HepG2 (cell line): ENCODE data around the gene CYP11A1. TPM values are rescaled to one million over a fixed set of nuclear protein-coding genes. Genes with fewer than 3 reads are reported as not detected.

ENCODE experiments used
- IKZF4 ChIP-seq: sonication (generic); formaldehyde crosslinking; IDR thresholded peaks from 2 replicates; pipeline ENCODE4 v1.5.1; 2020; ENCODE audit warnings: borderline replicate concordance, mild to moderate bottlenecking, low read depth, missing genetic modification reagents; ENCODE audit errors: not compliant biosample characterization
- NR3C1 ChIP-seq: sonication (generic); formaldehyde crosslinking; IDR thresholded peaks from 2 replicates; pipeline ENCODE4 v1.4.0; 2020; ENCODE audit warnings: missing genetic modification reagents
- POLR2A ChIP-seq, 2 experiments: IDR thresholded peaks; 2 replicates each; pipeline ENCODE4 v1.6.1; 2011; ENCODE audit warnings: low read depth in 2 of 2, low read length in 2 of 2, mild to moderate bottlenecking in 1 of 2, moderate library complexity in 1 of 2; ENCODE audit not compliant: insufficient read depth in 1 of 2
- REL ChIP-seq: sonication (generic); formaldehyde crosslinking; conservative IDR thresholded peaks from 2 replicates; pipeline ENCODE4 v1.8.0; 2022; ENCODE audit warnings: mild to moderate bottlenecking, missing genetic modification reagents, moderate library complexity
- SMYD3 ChIP-seq: sonication (generic); formaldehyde crosslinking; IDR thresholded peaks from 2 replicates; pipeline ENCODE4 v1.8.1; 2023; ENCODE audit warnings: mild to moderate bottlenecking, missing genetic modification reagents
- SNAPC2 ChIP-seq: sonication (generic); formaldehyde crosslinking; IDR thresholded peaks from 2 replicates; pipeline ENCODE4 v1.8.1; 2022; ENCODE audit warnings: mild to moderate bottlenecking, missing genetic modification reagents
- TBX2 ChIP-seq: sonication (generic); formaldehyde crosslinking; IDR thresholded peaks from 2 replicates; pipeline ENCODE4 v1.5.0; 2020; ENCODE audit warnings: missing genetic modification reagents, mild to moderate bottlenecking, borderline replicate concordance
- TSC22D2 ChIP-seq: sonication (generic); formaldehyde crosslinking; IDR thresholded peaks from 2 replicates; pipeline ENCODE4 v1.5.1; 2020; ENCODE audit warnings: missing genetic modification reagents, mild to moderate bottlenecking, borderline replicate concordance
- ZMYM2 ChIP-seq: sonication (generic); formaldehyde crosslinking; IDR thresholded peaks from 2 replicates; pipeline ENCODE4 v1.8.0; 2022; ENCODE audit warnings: mild to moderate bottlenecking, missing genetic modification reagents
- ZMYM3 ChIP-seq: sonication (generic); formaldehyde crosslinking; IDR thresholded peaks from 2 replicates; pipeline ENCODE4 v1.5.1; 2020; ENCODE audit warnings: mild to moderate bottlenecking, missing genetic modification reagents
- ZNF136 ChIP-seq: sonication (generic); formaldehyde crosslinking; IDR thresholded peaks from 2 replicates; pipeline ENCODE4 v1.8.1; 2022; ENCODE audit warnings: low read depth, mild to moderate bottlenecking, moderate library complexity, missing genetic modification reagents
- ZNF382 ChIP-seq: sonication (generic); formaldehyde crosslinking; IDR thresholded peaks from 2 replicates; pipeline ENCODE4 v1.5.0; 2020; ENCODE audit warnings: missing genetic modification reagents, mild to moderate bottlenecking, borderline replicate concordance
- ZNF775 ChIP-seq: sonication (generic); formaldehyde crosslinking; IDR thresholded peaks from 2 replicates; pipeline ENCODE4 v1.4.0; 2020; ENCODE audit warnings: missing genetic modification reagents, mild to moderate bottlenecking, moderate library complexity, borderline replicate concordance
- polyA plus RNA-seq, 8 experiments: library from polyadenylated mRNA; depleted of rRNA in 3 of 8; stranded (reverse) in 7 of 8; unstranded in 1 of 8; fragments of >200 nt; fragmentation: Illumina TruSeq in 4 of 8; extraction: Trizol in 4 of 8; gene quantifications; 2 replicates each; pipeline versions ENCODE4 v1.2.1 to v1.2.3, GENCODE V29; 2011 to 2016; ENCODE audit warnings: low read depth in 4 of 8, missing spikeins in 1 of 8, mixed read lengths in 1 of 8; ENCODE audit not compliant: insufficient read depth in 1 of 8
- total RNA-seq, 5 experiments: library from RNA; depleted of rRNA; stranded (reverse); fragments of >200 nt; fragmentation: Illumina TruSeq; extraction: Trizol; gene quantifications; 2 replicates each; pipeline ENCODE4 v1.2.3, GENCODE V29; 2016; ENCODE audit warnings: low read depth in 1 of 5
- TF ChIP-seq, protein P1 (sequence below): sonication (generic); formaldehyde crosslinking; IDR thresholded peaks from 2 replicates; pipeline ENCODE4 v1.4.0; 2020; ENCODE audit warnings: low read depth, missing genetic modification reagents
- TF ChIP-seq, protein P2 (sequence below): sonication (generic); formaldehyde crosslinking; conservative IDR thresholded peaks from 2 replicates; pipeline ENCODE4 v1.8.0; 2022; ENCODE audit warnings: mild to moderate bottlenecking, moderate library complexity, missing genetic modification reagents
- TF ChIP-seq, protein P3 (sequence below): sonication (generic); formaldehyde crosslinking; IDR thresholded peaks from 2 replicates; pipeline ENCODE4 v1.4.0; 2020; ENCODE audit warnings: missing genetic modification reagents, borderline replicate concordance
- TF ChIP-seq, protein P4 (sequence below): sonication (generic); formaldehyde crosslinking; IDR thresholded peaks from 2 replicates; pipeline ENCODE4 v1.8.0; 2022; ENCODE audit warnings: missing genetic modification reagents, low read depth, mild to moderate bottlenecking, borderline replicate concordance
- TF ChIP-seq, protein P5 (sequence below): sonication (generic); formaldehyde crosslinking; conservative IDR thresholded peaks from 2 replicates; pipeline ENCODE4 v1.8.0; 2022; ENCODE audit warnings: missing genetic modification reagents
- TF ChIP-seq, protein P6 (sequence below): sonication (generic); formaldehyde crosslinking; IDR thresholded peaks from 2 replicates; pipeline ENCODE4 v1.4.0; 2020; ENCODE audit warnings: missing genetic modification reagents

Gene CYP11A1
- total and polyA plus RNA-seq, 2 of the 13 experiments (the other 11 are each of a cell fraction or from before 2014, with no cell fraction given), result 0.66 to 0.92 TPM

DNA sequence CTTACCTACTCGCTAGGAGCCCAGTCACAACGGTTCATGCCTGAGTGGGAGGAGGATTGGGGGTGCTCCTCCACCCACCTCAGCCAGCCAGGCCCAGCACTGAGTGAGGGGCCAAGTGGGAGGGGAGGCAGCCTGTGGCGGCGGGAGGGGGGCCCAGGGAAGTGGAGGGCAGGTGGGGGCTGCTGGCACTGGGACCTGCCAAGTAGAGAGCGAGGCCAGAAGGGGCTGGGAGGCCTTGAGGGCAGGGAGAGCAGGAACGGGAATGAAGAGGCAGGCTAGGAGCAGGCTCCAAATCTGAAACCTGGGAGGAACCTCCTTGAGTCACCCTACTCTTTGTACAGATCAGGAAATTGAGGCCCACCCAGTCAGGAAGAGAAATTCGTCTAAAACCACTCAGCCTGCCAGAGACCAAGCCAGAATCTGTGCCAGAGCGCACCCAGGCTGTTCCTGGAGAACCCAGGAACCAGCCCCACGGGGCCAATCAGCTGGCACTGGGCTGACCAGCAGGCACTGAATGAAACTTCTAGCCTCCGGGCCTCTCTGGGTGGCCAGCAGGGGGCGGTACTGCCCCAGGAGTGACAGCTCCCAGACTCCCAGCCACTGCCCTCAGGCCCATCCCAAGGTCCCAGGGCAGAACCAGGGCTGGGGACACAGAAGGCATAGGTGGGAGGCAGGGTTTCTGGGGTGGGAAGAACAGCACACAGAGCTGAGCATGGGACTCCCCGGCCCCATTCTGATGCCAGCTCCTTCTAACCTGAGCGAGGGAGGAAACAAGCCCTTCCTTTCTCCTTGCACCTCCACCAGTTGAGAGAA lies 14.8 kb upstream of the CYP11A1 start (continued):
- TF ChIP-seq, protein P1, sequence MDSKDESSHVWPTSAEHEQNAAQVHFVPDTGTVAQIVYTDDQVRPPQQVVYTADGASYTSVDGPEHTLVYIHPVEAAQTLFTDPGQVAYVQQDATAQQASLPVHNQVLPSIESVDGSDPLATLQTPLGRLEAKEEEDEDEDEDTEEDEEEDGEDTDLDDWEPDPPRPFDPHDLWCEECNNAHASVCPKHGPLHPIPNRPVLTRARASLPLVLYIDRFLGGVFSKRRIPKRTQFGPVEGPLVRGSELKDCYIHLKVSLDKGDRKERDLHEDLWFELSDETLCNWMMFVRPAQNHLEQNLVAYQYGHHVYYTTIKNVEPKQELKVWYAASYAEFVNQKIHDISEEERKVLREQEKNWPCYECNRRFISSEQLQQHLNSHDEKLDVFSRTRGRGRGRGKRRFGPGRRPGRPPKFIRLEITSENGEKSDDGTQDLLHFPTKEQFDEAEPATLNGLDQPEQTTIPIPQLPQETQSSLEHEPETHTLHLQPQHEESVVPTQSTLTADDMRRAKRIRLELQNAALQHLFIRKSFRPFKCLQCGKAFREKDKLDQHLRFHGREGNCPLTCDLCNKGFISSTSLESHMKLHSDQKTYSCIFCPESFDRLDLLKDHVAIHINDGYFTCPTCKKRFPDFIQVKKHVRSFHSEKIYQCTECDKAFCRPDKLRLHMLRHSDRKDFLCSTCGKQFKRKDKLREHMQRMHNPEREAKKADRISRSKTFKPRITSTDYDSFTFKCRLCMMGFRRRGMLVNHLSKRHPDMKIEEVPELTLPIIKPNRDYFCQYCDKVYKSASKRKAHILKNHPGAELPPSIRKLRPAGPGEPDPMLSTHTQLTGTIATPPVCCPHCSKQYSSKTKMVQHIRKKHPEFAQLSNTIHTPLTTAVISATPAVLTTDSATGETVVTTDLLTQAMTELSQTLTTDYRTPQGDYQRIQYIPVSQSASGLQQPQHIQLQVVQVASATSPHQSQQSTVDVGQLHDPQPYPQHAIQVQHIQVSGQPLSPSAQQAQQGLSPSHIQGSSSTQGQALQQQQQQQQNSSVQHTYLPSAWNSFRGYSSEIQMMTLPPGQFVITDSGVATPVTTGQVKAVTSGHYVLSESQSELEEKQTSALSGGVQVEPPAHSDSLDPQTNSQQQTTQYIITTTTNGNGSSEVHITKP, result no peak
- TF ChIP-seq REL (no peak), ZNF136 (CRISPR knock-in tag) (0 out of 2 replicates have a peak, but pooled peaks have one; percentile 54), SMYD3 (CRISPR knock-in tag) (no peak), NR3C1 (no peak), ZMYM2 (no peak), ZNF382 (CRISPR knock-in tag) (no peak), SNAPC2 (CRISPR knock-in tag) (no peak), IKZF4 (no peak), TSC22D2 (CRISPR knock-in tag) (0 out of 2 replicates have a peak, but pooled peaks have one; percentile 38), POLR2A (IDR thresholded peaks at IDR 0.05; ENCODE audit: insufficient read depth in 1 of 2, low read depth in 2 of 2, low read length in 2 of 2) (no peak), TBX2 (CRISPR knock-in tag) (no peak), ZMYM3 (CRISPR knock-in tag) (no peak), ZNF775 (CRISPR knock-in tag) (no peak)
- TF ChIP-seq, protein P2, sequence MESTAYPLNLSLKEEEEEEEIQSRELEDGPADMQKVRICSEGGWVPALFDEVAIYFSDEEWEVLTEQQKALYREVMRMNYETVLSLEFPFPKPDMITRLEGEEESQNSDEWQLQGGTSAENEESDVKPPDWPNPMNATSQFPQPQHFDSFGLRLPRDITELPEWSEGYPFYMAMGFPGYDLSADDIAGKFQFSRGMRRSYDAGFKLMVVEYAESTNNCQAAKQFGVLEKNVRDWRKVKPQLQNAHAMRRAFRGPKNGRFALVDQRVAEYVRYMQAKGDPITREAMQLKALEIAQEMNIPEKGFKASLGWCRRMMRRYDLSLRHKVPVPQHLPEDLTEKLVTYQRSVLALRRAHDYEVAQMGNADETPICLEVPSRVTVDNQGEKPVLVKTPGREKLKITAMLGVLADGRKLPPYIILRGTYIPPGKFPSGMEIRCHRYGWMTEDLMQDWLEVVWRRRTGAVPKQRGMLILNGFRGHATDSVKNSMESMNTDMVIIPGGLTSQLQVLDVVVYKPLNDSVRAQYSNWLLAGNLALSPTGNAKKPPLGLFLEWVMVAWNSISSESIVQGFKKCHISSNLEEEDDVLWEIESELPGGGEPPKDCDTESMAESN, result no peak; the same call in 1 of the 2 replicates
- TF ChIP-seq, protein P3, sequence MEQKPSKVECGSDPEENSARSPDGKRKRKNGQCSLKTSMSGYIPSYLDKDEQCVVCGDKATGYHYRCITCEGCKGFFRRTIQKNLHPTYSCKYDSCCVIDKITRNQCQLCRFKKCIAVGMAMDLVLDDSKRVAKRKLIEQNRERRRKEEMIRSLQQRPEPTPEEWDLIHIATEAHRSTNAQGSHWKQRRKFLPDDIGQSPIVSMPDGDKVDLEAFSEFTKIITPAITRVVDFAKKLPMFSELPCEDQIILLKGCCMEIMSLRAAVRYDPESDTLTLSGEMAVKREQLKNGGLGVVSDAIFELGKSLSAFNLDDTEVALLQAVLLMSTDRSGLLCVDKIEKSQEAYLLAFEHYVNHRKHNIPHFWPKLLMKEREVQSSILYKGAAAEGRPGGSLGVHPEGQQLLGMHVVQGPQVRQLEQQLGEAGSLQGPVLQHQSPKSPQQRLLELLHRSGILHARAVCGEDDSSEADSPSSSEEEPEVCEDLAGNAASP, result peak; percentile 46; the same call in 1 of the 2 replicates
- TF ChIP-seq, protein P4, sequence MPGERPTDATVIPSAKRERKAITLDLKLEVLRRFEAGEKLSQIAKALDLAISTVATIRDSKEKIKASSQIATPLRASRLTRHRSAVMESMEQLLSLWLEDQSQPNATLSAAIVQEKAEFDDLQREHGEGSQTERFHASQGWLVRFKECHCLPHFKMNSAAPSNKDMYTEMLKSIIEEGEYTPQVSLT, result no peak
- TF ChIP-seq, protein P5, sequence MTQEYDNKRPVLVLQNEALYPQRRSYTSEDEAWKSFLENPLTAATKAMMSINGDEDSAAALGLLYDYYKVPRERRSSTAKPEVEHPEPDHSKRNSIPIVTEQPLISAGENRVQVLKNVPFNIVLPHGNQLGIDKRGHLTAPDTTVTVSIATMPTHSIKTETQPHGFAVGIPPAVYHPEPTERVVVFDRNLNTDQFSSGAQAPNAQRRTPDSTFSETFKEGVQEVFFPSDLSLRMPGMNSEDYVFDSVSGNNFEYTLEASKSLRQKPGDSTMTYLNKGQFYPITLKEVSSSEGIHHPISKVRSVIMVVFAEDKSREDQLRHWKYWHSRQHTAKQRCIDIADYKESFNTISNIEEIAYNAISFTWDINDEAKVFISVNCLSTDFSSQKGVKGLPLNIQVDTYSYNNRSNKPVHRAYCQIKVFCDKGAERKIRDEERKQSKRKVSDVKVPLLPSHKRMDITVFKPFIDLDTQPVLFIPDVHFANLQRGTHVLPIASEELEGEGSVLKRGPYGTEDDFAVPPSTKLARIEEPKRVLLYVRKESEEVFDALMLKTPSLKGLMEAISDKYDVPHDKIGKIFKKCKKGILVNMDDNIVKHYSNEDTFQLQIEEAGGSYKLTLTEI (CRISPR knock-in tag), result no peak
- TF ChIP-seq, protein P6, sequence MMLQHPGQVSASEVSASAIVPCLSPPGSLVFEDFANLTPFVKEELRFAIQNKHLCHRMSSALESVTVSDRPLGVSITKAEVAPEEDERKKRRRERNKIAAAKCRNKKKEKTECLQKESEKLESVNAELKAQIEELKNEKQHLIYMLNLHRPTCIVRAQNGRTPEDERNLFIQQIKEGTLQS (CRISPR knock-in tag), result no peak
